Measurements from ENCODE around the gene HCN3. TPM values are rescaled to one million over a fixed set of nuclear protein-coding genes. Genes with fewer than 3 reads are reported as not detected.
A peak's percentile ranks its signal among the peaks of the same experiment; 100 is the strongest.
"Not testable (repeated sequence)": the region's sequence is repeated elsewhere in the genome, so short reads cannot be mapped to it uniquely, and the experiment has no call there.

The HCN3 gene
- 5.1 and 7.7 TPM in 2 replicates for total RNA-seq (2014; rRNA removed; shearing (Covaris generic))

- H3K27me3 ChIP-seq (ENCODE audit: control insufficient read depth, insufficient read depth, low read length) = peaks cover 5% of the 10 kb centered on the region; the same call in 1 of the 2 replicates
- no peaks in the 10 kb centered on the region for H3K36me3 ChIP-seq (replicated peaks; ENCODE audit: control insufficient read depth, insufficient read depth, low read length)
- peak; percentile 100 for DNase-seq
- peak within 1 kb of the TSS; percentile 80 for H3K4me3 ChIP-seq (ENCODE audit: insufficient read depth, low read depth, low read length)
Measured at GRCh38 chr1:155277070-155277901, at the start of gene HCN3. Gene HCN3 (plus strand): TSS chr1:155277463. CDS start chr1:155277591, 128 bp downstream.

- DNase-seq = no peak
- peak overlapping the region; percentile 53 for H3K4me3 ChIP-seq (ENCODE audit: insufficient read depth, low read depth, low read length)
Measured at GRCh38 chr1:155228096-155228427, 49.2 kb upstream of the HCN3 start.

GRCh38 chr1:155231302-155231701, 46.0 kb upstream of the HCN3 start:
- H3K27me3 ChIP-seq (ENCODE audit: control insufficient read depth, insufficient read depth, low read length); H3K4me3 ChIP-seq (ENCODE audit: insufficient read depth, low read depth, low read length); DNase-seq; H3K36me3 ChIP-seq (replicated peaks; ENCODE audit: control insufficient read depth, insufficient read depth, low read length): not testable (repeated sequence)

More at GRCh38 chr1:155228096-155228427, 49.2 kb upstream of the HCN3 start:
- peaks cover 1% of the 10 kb centered on the region; the same call in 1 of the 2 replicates for H3K27me3 ChIP-seq (ENCODE audit: control insufficient read depth, insufficient read depth, low read length)
- peaks cover 2% of the 10 kb centered on the region; the same call in 1 of the 2 replicates for H3K36me3 ChIP-seq (replicated peaks; ENCODE audit: control insufficient read depth, insufficient read depth, low read length)

- not testable (repeated sequence) for DNase-seq; H3K27me3 ChIP-seq (ENCODE audit: control insufficient read depth, insufficient read depth, low read length); H3K4me3 ChIP-seq (ENCODE audit: insufficient read depth, low read depth, low read length); H3K36me3 ChIP-seq (replicated peaks; ENCODE audit: control insufficient read depth, insufficient read depth, low read length)
Measured at GRCh38 chr1:155232001-155232978, 45.0 kb upstream of the HCN3 start.

- not testable (repeated sequence) for DNase-seq; H3K27me3 ChIP-seq (ENCODE audit: control insufficient read depth, insufficient read depth, low read length); H3K36me3 ChIP-seq (replicated peaks; ENCODE audit: control insufficient read depth, insufficient read depth, low read length); H3K4me3 ChIP-seq (ENCODE audit: insufficient read depth, low read depth, low read length)
Measured at GRCh38 chr1:155233502-155233901, 43.8 kb upstream of the HCN3 start.

GRCh38 chr1:155235375-155235774, 41.9 kb upstream of the HCN3 start:
- not testable (repeated sequence) for H3K27me3 ChIP-seq (ENCODE audit: control insufficient read depth, insufficient read depth, low read length); H3K36me3 ChIP-seq (replicated peaks; ENCODE audit: control insufficient read depth, insufficient read depth, low read length); H3K4me3 ChIP-seq (ENCODE audit: insufficient read depth, low read depth, low read length); DNase-seq

GRCh38 chr1:155236451-155236850, 40.8 kb upstream of the HCN3 start:
- no peak for DNase-seq
- Histone ChIP-seq H3K27me3 (ENCODE audit: control insufficient read depth, insufficient read depth, low read length) (no peaks in the 10 kb centered on the region), H3K4me3 (ENCODE audit: insufficient read depth, low read depth, low read length) (no peak overlapping the region), H3K36me3 (replicated peaks; ENCODE audit: control insufficient read depth, insufficient read depth, low read length) (peaks cover 1% of the 10 kb centered on the region)

GRCh38 chr1:155241069-155241679, 36.1 kb upstream of the HCN3 start:
- H3K36me3 ChIP-seq (replicated peaks; ENCODE audit: control insufficient read depth, insufficient read depth, low read length) = peaks cover 1% of the 10 kb centered on the region
- peak; percentile 86 for DNase-seq
- H3K27me3 ChIP-seq (ENCODE audit: control insufficient read depth, insufficient read depth, low read length) = peaks cover 5% of the 10 kb centered on the region
- H3K4me3 ChIP-seq (ENCODE audit: insufficient read depth, low read depth, low read length) = peak overlapping the region; percentile 16; the same call in 1 of the 2 replicates

GRCh38 chr1:155241841-155242264, 35.4 kb upstream of the HCN3 start:
- DNase-seq = no peak
- Histone ChIP-seq H3K36me3 (replicated peaks; ENCODE audit: control insufficient read depth, insufficient read depth, low read length) (peaks cover 1% of the 10 kb centered on the region), H3K4me3 (ENCODE audit: insufficient read depth, low read depth, low read length) (no peak overlapping the region), H3K27me3 (ENCODE audit: control insufficient read depth, insufficient read depth, low read length) (peaks cover 7% of the 10 kb centered on the region)

GRCh38 chr1:155242805-155243358, 34.4 kb upstream of the HCN3 start:
- no peak overlapping the region for H3K4me3 ChIP-seq (ENCODE audit: insufficient read depth, low read depth, low read length)

GRCh38 chr1:155244368-155245162, 32.7 kb upstream of the HCN3 start:
- Histone ChIP-seq H3K4me3 (ENCODE audit: insufficient read depth, low read depth, low read length) (peak overlapping the region; percentile 56), H3K36me3 (replicated peaks; ENCODE audit: control insufficient read depth, insufficient read depth, low read length) (no peaks in the 10 kb centered on the region; the same call in none of the 2 replicates), H3K27me3 (ENCODE audit: control insufficient read depth, insufficient read depth, low read length) (peaks cover 9% of the 10 kb centered on the region)
- DNase-seq = peak; percentile 98

More at GRCh38 chr1:155242805-155243358, 34.4 kb upstream of the HCN3 start:
- no peaks in the 10 kb centered on the region; the same call in none of the 2 replicates for H3K36me3 ChIP-seq (replicated peaks; ENCODE audit: control insufficient read depth, insufficient read depth, low read length)
- no peak for DNase-seq
- H3K27me3 ChIP-seq (ENCODE audit: control insufficient read depth, insufficient read depth, low read length) = peaks cover 9% of the 10 kb centered on the region

GRCh38 chr1:155245163-155245524, 32.1 kb upstream of the HCN3 start:
- no peak for DNase-seq
- H3K36me3 ChIP-seq (replicated peaks; ENCODE audit: control insufficient read depth, insufficient read depth, low read length) = no peaks in the 10 kb centered on the region; the same call in none of the 2 replicates
- H3K4me3 ChIP-seq (ENCODE audit: insufficient read depth, low read depth, low read length) = peak overlapping the region; percentile 56
- peaks cover 13% of the 10 kb centered on the region for H3K27me3 ChIP-seq (ENCODE audit: control insufficient read depth, insufficient read depth, low read length)

- DNase-seq; H3K36me3 ChIP-seq (replicated peaks; ENCODE audit: control insufficient read depth, insufficient read depth, low read length); H3K4me3 ChIP-seq (ENCODE audit: insufficient read depth, low read depth, low read length): not testable (repeated sequence)
- peaks cover 14% of the 10 kb centered on the region for H3K27me3 ChIP-seq (ENCODE audit: control insufficient read depth, insufficient read depth, low read length)
Measured at GRCh38 chr1:155246796-155247195, 30.5 kb upstream of the HCN3 start.

All from H7 (cell line).